ENCODE results near the gene CHMP4B. TPM values are rescaled to one million over a fixed set of nuclear protein-coding genes. Genes with fewer than 3 reads are reported as not detected.

Gene CHMP4B
- total RNA-seq, 1 experiment from 2014 or later = 87.5 TPM

DNA sequence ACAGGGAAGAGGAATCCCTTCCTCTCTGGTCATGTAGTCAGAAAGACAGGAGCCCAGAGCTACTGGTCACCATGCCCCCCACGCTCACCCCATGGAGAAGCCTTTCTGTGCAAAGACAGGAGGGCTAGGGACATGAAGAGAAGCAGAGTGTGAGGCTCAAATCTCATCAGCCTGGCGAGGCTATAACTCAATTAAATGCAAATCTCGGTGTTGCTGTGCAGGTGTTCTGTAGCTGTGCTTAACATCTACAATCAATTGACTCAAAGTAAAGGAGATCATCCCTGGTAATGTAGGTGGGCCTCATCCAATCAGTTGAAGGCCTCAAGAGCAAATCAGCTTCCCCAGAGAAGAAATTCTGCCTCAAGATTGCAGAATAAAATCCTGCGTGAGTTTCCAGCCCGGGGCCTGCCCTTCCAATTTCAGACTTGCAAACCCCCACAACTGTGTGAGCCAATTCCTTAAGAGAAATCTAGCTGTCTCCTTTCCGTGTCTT, 64.4 kb downstream of the CHMP4B start:
- Histone ChIP-seq H3K4me1 (ENCODE audit: control insufficient read depth, insufficient read depth, low read length) (peaks cover 13% of the 10 kb centered on the region; the same call in 1 of the 2 replicates), H3K4me3 (ENCODE audit: low read depth in 2 of 2, low read length in 2 of 2) (no peak overlapping the region), H3K27me3 (ENCODE audit: control insufficient read depth, insufficient read depth, low read length) (no peaks in the 10 kb centered on the region), H3K36me3 (ENCODE audit: control insufficient read depth, insufficient read depth, low read length) (no peaks in the 10 kb centered on the region), H3K27ac (ENCODE audit: low read length) (no peak overlapping the region), H3K9me3 (ENCODE audit: control insufficient read depth, insufficient read depth, low read depth, low read length) (0 out of 2 replicates have a peak, but pooled peaks cover 4% of the 10 kb centered on the region)
- DNase-seq (ENCODE audit: low read depth, low spot score) (no peak), ATAC-seq (no peak)
- intact Hi-C loops (cut with micrococcal nuclease; ENCODE audit: unreplicated experiment) (no loop called here), in situ Hi-C loops (cut with HindIII; ENCODE audit: low pct_unique_long_range_greater_than_20kb, low sequenced_read_pairs) (no loop called here)
- POLR2A ChIA-PET = no interaction called here
- CTCF ChIA-PET = interaction anchor here (0.5 kb wide), 1 partner anchor 177 kb away, joined by 4 read pairs; no protein-coding TSS in a partner anchor
- BruUV-seq (replicated peaks) = no TSS peak
- TF ChIP-seq, protein P1, sequence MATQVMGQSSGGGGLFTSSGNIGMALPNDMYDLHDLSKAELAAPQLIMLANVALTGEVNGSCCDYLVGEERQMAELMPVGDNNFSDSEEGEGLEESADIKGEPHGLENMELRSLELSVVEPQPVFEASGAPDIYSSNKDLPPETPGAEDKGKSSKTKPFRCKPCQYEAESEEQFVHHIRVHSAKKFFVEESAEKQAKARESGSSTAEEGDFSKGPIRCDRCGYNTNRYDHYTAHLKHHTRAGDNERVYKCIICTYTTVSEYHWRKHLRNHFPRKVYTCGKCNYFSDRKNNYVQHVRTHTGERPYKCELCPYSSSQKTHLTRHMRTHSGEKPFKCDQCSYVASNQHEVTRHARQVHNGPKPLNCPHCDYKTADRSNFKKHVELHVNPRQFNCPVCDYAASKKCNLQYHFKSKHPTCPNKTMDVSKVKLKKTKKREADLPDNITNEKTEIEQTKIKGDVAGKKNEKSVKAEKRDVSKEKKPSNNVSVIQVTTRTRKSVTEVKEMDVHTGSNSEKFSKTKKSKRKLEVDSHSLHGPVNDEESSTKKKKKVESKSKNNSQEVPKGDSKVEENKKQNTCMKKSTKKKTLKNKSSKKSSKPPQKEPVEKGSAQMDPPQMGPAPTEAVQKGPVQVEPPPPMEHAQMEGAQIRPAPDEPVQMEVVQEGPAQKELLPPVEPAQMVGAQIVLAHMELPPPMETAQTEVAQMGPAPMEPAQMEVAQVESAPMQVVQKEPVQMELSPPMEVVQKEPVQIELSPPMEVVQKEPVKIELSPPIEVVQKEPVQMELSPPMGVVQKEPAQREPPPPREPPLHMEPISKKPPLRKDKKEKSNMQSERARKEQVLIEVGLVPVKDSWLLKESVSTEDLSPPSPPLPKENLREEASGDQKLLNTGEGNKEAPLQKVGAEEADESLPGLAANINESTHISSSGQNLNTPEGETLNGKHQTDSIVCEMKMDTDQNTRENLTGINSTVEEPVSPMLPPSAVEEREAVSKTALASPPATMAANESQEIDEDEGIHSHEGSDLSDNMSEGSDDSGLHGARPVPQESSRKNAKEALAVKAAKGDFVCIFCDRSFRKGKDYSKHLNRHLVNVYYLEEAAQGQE (IDR thresholded peaks at IDR 0.05; ENCODE audit: insufficient read depth in 1 of 2, low read depth in 2 of 2, low read length in 1 of 2) = no peak
- no peak for TF ChIP-seq SIN3A (IDR thresholded peaks at IDR 0.05; ENCODE audit: borderline replicate concordance, insufficient read depth, low read depth, low read length)

DNA sequence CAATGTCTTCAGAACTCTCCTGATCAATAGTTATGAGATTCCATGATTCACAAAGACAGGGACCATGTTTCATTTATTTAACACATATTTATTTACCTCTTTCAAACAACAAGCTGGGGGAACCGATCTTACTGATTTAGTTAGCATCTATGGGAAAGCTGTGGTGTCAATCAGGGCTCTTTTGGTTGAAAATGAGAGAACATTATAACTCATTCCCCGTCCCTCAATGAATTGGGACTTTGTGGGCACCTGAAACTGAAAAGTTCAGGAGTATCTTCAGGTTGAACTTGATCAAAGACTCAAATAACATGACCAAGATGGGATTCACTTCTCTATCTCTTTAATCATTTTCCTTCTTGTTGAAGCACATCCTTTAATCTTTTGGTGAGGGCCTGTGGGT, 67.4 kb downstream of the CHMP4B start:
- no peak for ATAC-seq
- intact Hi-C loops (cut with micrococcal nuclease; ENCODE audit: unreplicated experiment) = no loop called here
- no peak for TF ChIP-seq POLR2AphosphoS5 (IDR thresholded peaks at IDR 0.05; ENCODE audit: low read depth, low read length)
- TF ChIP-seq, protein P2, sequence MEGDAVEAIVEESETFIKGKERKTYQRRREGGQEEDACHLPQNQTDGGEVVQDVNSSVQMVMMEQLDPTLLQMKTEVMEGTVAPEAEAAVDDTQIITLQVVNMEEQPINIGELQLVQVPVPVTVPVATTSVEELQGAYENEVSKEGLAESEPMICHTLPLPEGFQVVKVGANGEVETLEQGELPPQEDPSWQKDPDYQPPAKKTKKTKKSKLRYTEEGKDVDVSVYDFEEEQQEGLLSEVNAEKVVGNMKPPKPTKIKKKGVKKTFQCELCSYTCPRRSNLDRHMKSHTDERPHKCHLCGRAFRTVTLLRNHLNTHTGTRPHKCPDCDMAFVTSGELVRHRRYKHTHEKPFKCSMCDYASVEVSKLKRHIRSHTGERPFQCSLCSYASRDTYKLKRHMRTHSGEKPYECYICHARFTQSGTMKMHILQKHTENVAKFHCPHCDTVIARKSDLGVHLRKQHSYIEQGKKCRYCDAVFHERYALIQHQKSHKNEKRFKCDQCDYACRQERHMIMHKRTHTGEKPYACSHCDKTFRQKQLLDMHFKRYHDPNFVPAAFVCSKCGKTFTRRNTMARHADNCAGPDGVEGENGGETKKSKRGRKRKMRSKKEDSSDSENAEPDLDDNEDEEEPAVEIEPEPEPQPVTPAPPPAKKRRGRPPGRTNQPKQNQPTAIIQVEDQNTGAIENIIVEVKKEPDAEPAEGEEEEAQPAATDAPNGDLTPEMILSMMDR (IDR thresholded peaks at IDR 0.05) = no peak
- no peak for TF ChIP-seq TCF7L2 (IDR thresholded peaks at IDR 0.05; ENCODE audit: low read depth, low read length)
- TF ChIP-seq SIN3A (IDR thresholded peaks at IDR 0.05; ENCODE audit: borderline replicate concordance, insufficient read depth, low read depth, low read length) = no peak
- TF ChIP-seq, protein P1 (IDR thresholded peaks at IDR 0.05; ENCODE audit: insufficient read depth in 1 of 2, low read depth in 2 of 2, low read length in 1 of 2) = no peak
- POLR2A ChIA-PET = no interaction called here
- Histone ChIP-seq H3K27ac (ENCODE audit: low read length) (no peak overlapping the region), H3K4me1 (ENCODE audit: control insufficient read depth, insufficient read depth, low read length) (peaks cover 1% of the 10 kb centered on the region; the same call in 1 of the 2 replicates), H3K27me3 (ENCODE audit: control insufficient read depth, insufficient read depth, low read length) (no peaks in the 10 kb centered on the region), H3K9me3 (ENCODE audit: control insufficient read depth, insufficient read depth, low read depth, low read length) (0 out of 2 replicates have a peak, but pooled peaks cover 4% of the 10 kb centered on the region), H3K4me3 (ENCODE audit: low read depth in 2 of 2, low read length in 2 of 2) (no peak overlapping the region), H3K36me3 (ENCODE audit: control insufficient read depth, insufficient read depth, low read length) (no peaks in the 10 kb centered on the region)
- no TSS peak for BruUV-seq (replicated peaks)
- no peak for DNase-seq (ENCODE audit: low read depth, low spot score)
- CTCF ChIA-PET = no interaction called here
- in situ Hi-C loops (cut with HindIII; ENCODE audit: low pct_unique_long_range_greater_than_20kb, low sequenced_read_pairs) = no loop called here
